Right ventricle myocardium inferior (tissue), 1 donor: ENCODE measurements around the gene GPR18. TPM values are rescaled to one million over a fixed set of nuclear protein-coding genes. Genes with fewer than 3 reads are reported as not detected.
"Not testable (repeated sequence)": the region's sequence is repeated elsewhere in the genome, so short reads cannot be mapped to it uniquely, and the experiment has no call there.

Experiments used
- ATAC-seq: fragments of 200-7000 bp; cut with Tn5 transposase; one replicate; pipeline ENCODE4 v1.9.1; 2020; ENCODE audit warnings: mild to moderate bottlenecking, moderate library complexity
- DNase-seq: peaks from one replicate; pipeline ENCODE4 v3.0.0; 2021; ENCODE audit errors: missing footprints
- intact Hi-C: fragments of 100-400 bp; cut with DNase I; formaldehyde crosslinking; loops from one replicate; pipeline ENCODE4 v1.11.0; 2022
- total RNA-seq: library from RNA; stranded (reverse); fragmentation: NEBNext Ultra II Directional; extraction: Animal tissue kit (Norgen Biotek cat#: 25700); gene quantifications from one replicate; pipeline ENCODE4 v1.2.1, GENCODE V29; 2021
- donor health status: DM: no; HTN: yes; CAD: no; lungs with severe emphysema.

Gene GPR18
- total RNA-seq, 1 donor from 2014 or later, result not detected

- DNase-seq, result no peak
- no peak for ATAC-seq
- intact Hi-C loops, result no loop called here
These were observed 39.2 kb downstream of the GPR18 start for GRCh38 chr13:99218969-99219368.

- intact Hi-C loops, result no loop called here
- peak; percentile 77 for DNase-seq
- ATAC-seq, result peak; percentile 83
These were observed 39.6 kb downstream of the GPR18 start for GRCh38 chr13:99218545-99218944.

- intact Hi-C loops, result no loop called here
- no peak for DNase-seq
- ATAC-seq, result peak; percentile 23
These were observed 40.1 kb downstream of the GPR18 start for GRCh38 chr13:99218126-99218525.

- intact Hi-C loops, result no loop called here
- no peak for ATAC-seq
These were observed 40.6 kb downstream of the GPR18 start for GRCh38 chr13:99217461-99218110.

GRCh38 chr13:99215184-99215830 is 42.9 kb downstream of the GPR18 start:
- intact Hi-C loops, result no loop called here
- ATAC-seq (no peak), DNase-seq (no peak)

More at GRCh38 chr13:99217461-99218110, 40.6 kb downstream of the GPR18 start:
- DNase-seq, result no peak

- intact Hi-C loops, result no loop called here
- ATAC-seq (no peak), DNase-seq (no peak)
These were observed 43.4 kb downstream of the GPR18 start for GRCh38 chr13:99214731-99215130.

- ATAC-seq (no peak), DNase-seq (no peak)
- intact Hi-C loops, result no loop called here
These were observed 43.9 kb downstream of the GPR18 start for GRCh38 chr13:99214232-99214631.

- DNase-seq, result no peak
- no peak for ATAC-seq
- intact Hi-C loops, result no loop called here
These were observed 46.7 kb downstream of the GPR18 start for GRCh38 chr13:99211421-99212035.

GRCh38 chr13:99210627-99211026 is 47.6 kb downstream of the GPR18 start:
- ATAC-seq, intact Hi-C loops: not testable (repeated sequence)

GRCh38 chr13:99208845-99209527 is 49.2 kb downstream of the GPR18 start:
- DNase-seq, result no peak
- ATAC-seq, result no peak
- intact Hi-C loops, result no loop called here

More at GRCh38 chr13:99210627-99211026, 47.6 kb downstream of the GPR18 start:
- DNase-seq, result not testable (repeated sequence)

- intact Hi-C loops, result no loop called here
- ATAC-seq (no peak), DNase-seq (no peak)
These were observed 50.0 kb downstream of the GPR18 start for GRCh38 chr13:99208185-99208584.

- ATAC-seq (no peak), DNase-seq (no peak)
- intact Hi-C loops, result no loop called here
These were observed 50.7 kb downstream of the GPR18 start for GRCh38 chr13:99207511-99207910.

- intact Hi-C loops, result no loop called here
- no peak for DNase-seq
- ATAC-seq, result no peak
These were observed 51.3 kb downstream of the GPR18 start for GRCh38 chr13:99206873-99207272.

GRCh38 chr13:99206226-99206625 is 52.0 kb downstream of the GPR18 start:
- DNase-seq (no peak), ATAC-seq (no peak)
- intact Hi-C loops, result no loop called here

GRCh38 chr13:99205621-99206220 is 52.5 kb downstream of the GPR18 start:
- ATAC-seq (no peak), DNase-seq (no peak)
- intact Hi-C loops, result no loop called here
